ENCODE measurements around the gene IFNL4. TPM values are rescaled to one million over a fixed set of nuclear protein-coding genes. Genes with fewer than 3 reads are reported as not detected.

IFNL4 gene
- total and polyA plus RNA-seq, 9 of the 15 experiments (the other 6 are each of a cell fraction or from before 2014, with no cell fraction given), result not detected

DNA sequence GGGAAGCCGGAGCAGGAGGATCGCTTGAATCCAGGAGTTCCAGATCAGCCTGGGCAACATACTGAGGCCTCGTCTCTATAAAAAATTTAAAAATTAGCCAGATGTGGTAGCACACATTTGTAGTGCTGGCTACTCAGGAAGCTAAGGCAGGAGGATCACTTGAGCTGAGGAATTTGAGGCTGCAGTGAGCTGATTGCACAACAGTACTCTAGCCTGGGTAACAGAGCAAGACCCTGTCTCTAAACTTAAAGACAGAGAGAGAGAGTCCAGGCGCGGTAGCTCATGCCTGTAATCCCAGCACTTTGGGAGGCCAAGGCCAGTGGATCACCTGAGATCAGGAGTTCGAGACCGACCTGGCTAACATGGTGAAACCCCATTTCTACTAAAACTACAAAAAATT lies 8.2 kb downstream of the IFNL4 start:
- DNase-seq (ENCODE audit: extremely low read depth in 1 of 4, low spot score in 3 of 4), result no peak
- H3K4me1 ChIP-seq (replicated peaks in 1 of 2; ENCODE audit: control insufficient read depth in 2 of 2, insufficient read depth in 2 of 2, low read length in 2 of 2), result peaks cover 0 to 8% of the 10 kb centered on the region in 2 experiments; a peak in 3 of 5 replicates
- ChIA-PET POLR2A (no interaction called here), CTCF (ENCODE audit: low intra/inter-chr PET ratio) (no interaction called here)
- 51% methylated on average over 7 of the region's 7 CpGs for WGBS (ENCODE audit: insufficient coverage, low coverage, missing lambda C conversion rate)
- in situ Hi-C loops (cut with MboI), result no loop called here
- no peak overlapping the region for H3K27ac ChIP-seq (ENCODE audit: extremely low read depth, low read depth, low read length)
- H3K79me2 ChIP-seq (ENCODE audit: control insufficient read depth, insufficient read depth, low read length), result no peaks in the 10 kb centered on the region
- H3K36me3 ChIP-seq (ENCODE audit: control insufficient read depth, insufficient read depth, low read length), result no peaks in the 10 kb centered on the region
- no peaks in the 10 kb centered on the region for H3K27me3 ChIP-seq (ENCODE audit: control insufficient read depth in 2 of 2, insufficient read depth in 2 of 2, low read length in 2 of 2)
- no TSS peak for BruUV-seq (replicated peaks)
- H2AFZ ChIP-seq (ENCODE audit: low read depth, low read length), result no peak overlapping the region
- no peak overlapping the region for H3K4me2 ChIP-seq (ENCODE audit: insufficient read depth, low read length)
- H3K9me3 ChIP-seq (replicated peaks; ENCODE audit: control insufficient read depth, insufficient read depth, low read depth, low read length), result no peaks in the 10 kb centered on the region
- H4K20me1 ChIP-seq (replicated peaks; ENCODE audit: control insufficient read depth, insufficient read depth, low read length), result no peaks in the 10 kb centered on the region
- no peak for FAIRE-seq
- H3K4me3 ChIP-seq, result no peak overlapping the region
- no peak for ATAC-seq
- H3K9me1 ChIP-seq (ENCODE audit: control insufficient read depth, insufficient read depth, low read length), result no peaks in the 10 kb centered on the region
- H3K9ac ChIP-seq (ENCODE audit: insufficient read depth in 1 of 2, low read depth in 2 of 2, low read length in 2 of 2), result no peak overlapping the region
- intact Hi-C loops (cut with micrococcal nuclease), result no loop called here
- peak; percentile 71 for TF ChIP-seq CEBPB (tag; IDR thresholded peaks at IDR 0.05)
- no peak for TF ChIP-seq ZNF431 (CRISPR knock-in tag; IDR thresholded peaks at IDR 0.05)
- TF ChIP-seq CEBPG (CRISPR knock-in tag; IDR thresholded peaks at IDR 0.05), result 0 out of 2 replicates have a peak, but pooled peaks have one; percentile 44
- TF ChIP-seq CEBPG (tag; conservative IDR thresholded peaks at IDR 0.05 in 1 of 2, IDR thresholded peaks at IDR 0.05 in 1 of 2), result no peak
- TF ChIP-seq EGR1 (conservative IDR thresholded peaks at IDR 0.05), result no peak

DNA sequence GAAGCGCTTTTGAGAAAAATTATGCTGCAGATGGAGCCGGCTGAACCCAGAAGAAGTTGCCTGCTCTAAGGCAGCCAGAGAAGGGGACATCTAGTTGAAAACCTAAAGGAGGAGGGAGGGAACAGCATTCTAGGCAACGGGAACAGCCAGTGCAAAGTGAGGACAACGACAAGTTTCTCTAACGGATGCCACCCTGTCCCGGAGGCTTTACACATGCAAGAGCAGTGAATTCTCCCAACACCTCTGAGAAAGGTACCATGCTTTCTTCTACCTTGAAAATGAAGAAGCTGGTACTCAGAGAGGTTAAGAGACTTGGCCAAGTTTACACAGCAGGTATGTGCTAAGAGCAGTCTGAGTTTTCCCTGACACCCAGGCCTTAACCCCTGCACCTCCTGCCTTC lies 9.7 kb downstream of the IFNL4 start:
- FAIRE-seq (no peak), ATAC-seq (no peak), DNase-seq (ENCODE audit: extremely low read depth in 1 of 4, low spot score in 3 of 4) (no peak)
- Histone ChIP-seq H3K27me3 (ENCODE audit: control insufficient read depth in 2 of 2, insufficient read depth in 2 of 2, low read length in 2 of 2) (no peaks in the 10 kb centered on the region), H4K20me1 (replicated peaks; ENCODE audit: control insufficient read depth, insufficient read depth, low read length) (no peaks in the 10 kb centered on the region), H2AFZ (ENCODE audit: low read depth, low read length) (no peak overlapping the region), H3K36me3 (ENCODE audit: control insufficient read depth, insufficient read depth, low read length) (no peaks in the 10 kb centered on the region), H3K4me2 (ENCODE audit: insufficient read depth, low read length) (no peak overlapping the region), H3K27ac (ENCODE audit: extremely low read depth, low read depth, low read length) (no peak overlapping the region), H3K79me2 (ENCODE audit: control insufficient read depth, insufficient read depth, low read length) (no peaks in the 10 kb centered on the region), H3K9me1 (ENCODE audit: control insufficient read depth, insufficient read depth, low read length) (no peaks in the 10 kb centered on the region), H3K9ac (ENCODE audit: insufficient read depth in 1 of 2, low read depth in 2 of 2, low read length in 2 of 2) (no peak overlapping the region), H3K4me3 (no peak overlapping the region), H3K9me3 (replicated peaks; ENCODE audit: control insufficient read depth, insufficient read depth, low read depth, low read length) (no peaks in the 10 kb centered on the region), H3K4me1 (replicated peaks in 1 of 2; ENCODE audit: control insufficient read depth in 2 of 2, insufficient read depth in 2 of 2, low read length in 2 of 2) (peaks cover 0 to 8% of the 10 kb centered on the region in 2 experiments; a peak in 3 of 5 replicates)
- in situ Hi-C loops (cut with MboI) (no loop called here), intact Hi-C loops (cut with micrococcal nuclease) (no loop called here)
- ChIA-PET CTCF (ENCODE audit: low intra/inter-chr PET ratio) (no interaction called here), POLR2A (no interaction called here)
- no TSS peak for BruUV-seq (replicated peaks)
- WGBS (ENCODE audit: insufficient coverage, low coverage, missing lambda C conversion rate), result 60% methylated on average over 6 of the region's 6 CpGs
- peak; percentile 56 for TF ChIP-seq BCOR (IDR thresholded peaks at IDR 0.05)
- TF ChIP-seq MYNN (IDR thresholded peaks at IDR 0.05), result no peak
- TF ChIP-seq MYNN (CRISPR knock-in tag; IDR thresholded peaks at IDR 0.05), result no peak
- no peak for TF ChIP-seq NUFIP1 (IDR thresholded peaks at IDR 0.05; ENCODE audit: partially characterized antibody)
- TF ChIP-seq ZNF436 (CRISPR knock-in tag; IDR thresholded peaks at IDR 0.05), result no peak
- no peak for TF ChIP-seq PHF20 (IDR thresholded peaks at IDR 0.05; ENCODE audit: partially characterized antibody)
- TF ChIP-seq RNF219 (CRISPR knock-in tag; IDR thresholded peaks at IDR 0.05), result no peak
- no peak for TF ChIP-seq CEBPB (tag; IDR thresholded peaks at IDR 0.05)
- peak; percentile 14 for TF ChIP-seq ZFP36 (IDR thresholded peaks at IDR 0.05; ENCODE audit: low read depth, low read length, partially characterized antibody)
- TF ChIP-seq RBM25 (IDR thresholded peaks at IDR 0.05; ENCODE audit: low read depth, low read length, severe bottlenecking), result peak; percentile 75
- TF ChIP-seq SMARCE1 (IDR thresholded peaks at IDR 0.05), result no peak
- no peak for TF ChIP-seq KLF13 (tag; IDR thresholded peaks at IDR 0.05; ENCODE audit: borderline replicate concordance, low read depth)
- TF ChIP-seq EZH2 (IDR thresholded peaks at IDR 0.05; ENCODE audit: borderline replicate concordance, low read depth, low read length), result no peak

Data from K562 (cell line).